Endothelial cell of umbilical vein (primary cell): ENCODE measurements around the gene KCNJ6. TPM values are rescaled to one million over a fixed set of nuclear protein-coding genes. Genes with fewer than 3 reads are reported as not detected.
"Not testable (repeated sequence)": the region's sequence is repeated elsewhere in the genome, so short reads cannot be mapped to it uniquely, and the experiment has no call there.

Source experiments
- BruUV-seq: library from RNA; stranded (reverse); fragments of 400-500 nt; replicated peaks from 2 replicates; lab custom pipeline; 2021; lab: Mats Ljungman, UMichigan
- CTCF ChIA-PET: fragments of 300-600, 350-600 bp; sonication (Branson Sonifier 250); formaldehyde crosslinking; loops from one replicate; lab custom pipeline; 2021; ENCODE audit warnings: antibody characterized with exemption, inconsistent platforms; lab: Charles Lee
- POLR2A ChIA-PET: fragments of 300-600, 350-600 bp; sonication (Branson Sonifier 250); formaldehyde crosslinking; loops from one replicate; lab custom pipeline; 2021; ENCODE audit warnings: antibody characterized with exemption, inconsistent platforms; lab: Charles Lee
- DNase-seq: peaks from one replicate; pipeline ENCODE4 v3.0.0-alpha.2; 2011; ENCODE audit warnings: low read depth, low spot score
- FAIRE-seq: peaks from 2 replicates; lab custom pipeline; 2011; peaks lifted over from hg19 to GRCh38; lab: Jason Lieb, UNC
- H2AFZ ChIP-seq: 2 replicates; pipeline ENCODE4 v1.6.0; 2012; ENCODE audit warnings: low read depth, low read length, control low read depth, inconsistent platforms
- H3K27ac ChIP-seq: 2 replicates; pipeline ENCODE4 v1.5.1; 2011; ENCODE audit warnings: low read depth, mild to moderate bottlenecking, control low read depth, low read length, moderate library complexity; ENCODE audit not compliant: insufficient read depth
- H3K27me3 ChIP-seq, 2 experiments: 2 replicates each; pipeline versions ENCODE4 v1.6.0 to v1.6.1; 2011; ENCODE audit warnings: low read length in 2 of 2, mixed read lengths in 1 of 2; ENCODE audit not compliant: control insufficient read depth in 2 of 2, insufficient read depth in 2 of 2
- H3K36me3 ChIP-seq, 2 experiments: 2 replicates in 1 of 2; 3 replicates in 1 of 2; pipeline ENCODE4 v1.5.1; 2011; ENCODE audit warnings: low read length in 2 of 2, mild to moderate bottlenecking in 1 of 2, moderate library complexity in 1 of 2; ENCODE audit not compliant: control insufficient read depth in 2 of 2, insufficient read depth in 2 of 2; ENCODE audit errors: extremely low read depth in 1 of 2
- H3K4me1 ChIP-seq: 3 replicates; pipeline ENCODE4 v1.5.1; 2011; ENCODE audit warnings: mild to moderate bottlenecking, low read length; ENCODE audit not compliant: control insufficient read depth, insufficient read depth; ENCODE audit errors: extremely low read depth
- H3K4me2 ChIP-seq: 2 replicates; pipeline ENCODE4 v1.6.1; 2011; ENCODE audit warnings: low read length, control low read depth, mixed read lengths; ENCODE audit not compliant: insufficient read depth
- H3K4me3 ChIP-seq, 3 experiments: fragments of 200-600 bp in 1 of 3; sonication (generic), shearing (Covaris generic) in 1 of 3; replicated peaks in 1 of 3; 2 replicates each; pipeline ENCODE4 v1.5.1; 2011 to 2016; ENCODE audit warnings: control low read depth in 3 of 3, low read length in 3 of 3, mild to moderate bottlenecking in 2 of 3, inconsistent platforms in 1 of 3, low read depth in 1 of 3, moderate library complexity in 1 of 3; ENCODE audit not compliant: insufficient read depth in 1 of 3
- H3K79me2 ChIP-seq: 2 replicates; pipeline ENCODE4 v1.6.0; 2012; ENCODE audit warnings: low read length, inconsistent platforms; ENCODE audit not compliant: control insufficient read depth, insufficient read depth
- H3K9ac ChIP-seq: replicated peaks from 2 replicates; pipeline ENCODE3; 2011; ENCODE audit warnings: low read length, control low read depth; ENCODE audit not compliant: insufficient read depth; ENCODE audit errors: extremely low read depth
- H3K9me1 ChIP-seq: replicated peaks from 3 replicates; pipeline ENCODE4 v1.6.0; 2011; ENCODE audit warnings: mild to moderate bottlenecking, low read length; ENCODE audit not compliant: control insufficient read depth, insufficient read depth; ENCODE audit errors: extremely low read depth
- H3K9me3 ChIP-seq: replicated peaks from 2 replicates; pipeline ENCODE4 v1.5.1; 2012; ENCODE audit warnings: low read length, inconsistent platforms; ENCODE audit not compliant: control insufficient read depth, insufficient read depth
- H4K20me1 ChIP-seq: replicated peaks from 2 replicates; pipeline ENCODE3; 2011; ENCODE audit warnings: mild to moderate bottlenecking, low read length; ENCODE audit not compliant: control insufficient read depth, insufficient read depth; ENCODE audit errors: extremely low read depth
- CTCF ChIP-seq, 2 donors: IDR thresholded peaks; 1 replicate in 1 of 2; 2 replicates in 1 of 2; pipeline ENCODE4 v1.5.1; 2011; ENCODE audit warnings: low read length in 2 of 2, mild to moderate bottlenecking in 2 of 2, moderate library complexity in 2 of 2, control low read depth in 1 of 2, inconsistent platforms in 1 of 2, low read depth in 1 of 2; ENCODE audit not compliant: insufficient read depth in 1 of 2; ENCODE audit errors: extremely low read depth in 1 of 2
- EZH2 ChIP-seq: IDR thresholded peaks from 2 replicates; pipeline ENCODE4 v1.6.1; 2012; ENCODE audit warnings: borderline replicate concordance, low read depth, mild to moderate bottlenecking, moderate library complexity, low read length, inconsistent platforms; ENCODE audit not compliant: severe bottlenecking
- FOS ChIP-seq: IDR thresholded peaks from 2 replicates; pipeline ENCODE4 v1.6.1; 2011; ENCODE audit warnings: mild to moderate bottlenecking, low read length, moderate library complexity, borderline replicate concordance; ENCODE audit not compliant: insufficient read depth
- GATA2 ChIP-seq: IDR thresholded peaks from 2 replicates; pipeline ENCODE4 v1.7.0; 2011; ENCODE audit warnings: low read depth, mild to moderate bottlenecking, moderate library complexity, mixed read lengths, low read length; ENCODE audit not compliant: insufficient read length, insufficient read depth
- JUN ChIP-seq: IDR thresholded peaks from 2 replicates; pipeline ENCODE4 v1.6.1; 2011; ENCODE audit warnings: borderline replicate concordance, low read depth; ENCODE audit not compliant: insufficient read length, insufficient read depth
- MAX ChIP-seq: IDR thresholded peaks from 2 replicates; pipeline ENCODE4 v1.6.1; 2011; ENCODE audit not compliant: insufficient read depth, insufficient read length
- MYC ChIP-seq: IDR thresholded peaks from one replicate; pipeline ENCODE4 v1.6.1; 2011; ENCODE audit warnings: mild to moderate bottlenecking, low read depth, low read length
- POLR2A ChIP-seq: IDR thresholded peaks from 2 replicates; pipeline ENCODE4 v1.6.1; 2012; ENCODE audit warnings: low read depth, mild to moderate bottlenecking, control low read depth, low read length
- POLR2AphosphoS5 ChIP-seq: IDR thresholded peaks from 2 replicates; pipeline ENCODE4 v1.6.1; 2012; ENCODE audit warnings: low read depth, mild to moderate bottlenecking, control low read depth, low read length, moderate library complexity; ENCODE audit not compliant: insufficient read depth
- dilution Hi-C: fragments of 300-500 bp; cut with MboI; formaldehyde crosslinking; loops from one replicate; pipeline ENCODE4 v1.15.0; 2019; ENCODE audit warnings: low sequenced_read_pairs; ENCODE audit not compliant: extremely low pct_ligation_motif_present
- intact Hi-C: fragments of 100-400 bp; cut with micrococcal nuclease; formaldehyde crosslinking; loops from one replicate; pipeline ENCODE4 v1.10.0; 2022
- polyA plus RNA-seq, 4 experiments: library from polyadenylated mRNA; depleted of rRNA in 3 of 4; stranded (reverse) in 3 of 4; unstranded in 1 of 4; fragments of >200 nt; gene quantifications; 2 replicates each; pipeline versions ENCODE4 v1.2.1 to v1.2.3, GENCODE V29; 2011 to 2012; ENCODE audit warnings: missing spikeins in 1 of 4
- total RNA-seq: library from RNA; stranded (reverse); gene quantifications from 2 replicates; pipeline ENCODE4 v1.2.3, GENCODE V29; 2021

Gene KCNJ6
- total and polyA plus RNA-seq, 2 donors (not counting 3 experiments of a cell fraction or from before 2014, with no cell fraction given) = not detected

- Histone ChIP-seq H3K4me2 (no peak overlapping the region), H4K20me1 (no peaks in the 10 kb centered on the region), H3K9me3 (no peaks in the 10 kb centered on the region), H3K27ac (no peak overlapping the region), H3K9ac (no peak overlapping the region), H3K4me1 (peaks cover 13% of the 10 kb centered on the region), H3K9me1 (no peaks in the 10 kb centered on the region), H3K36me3 (no peaks in the 10 kb centered on the region), H3K4me3 (no peak overlapping the region), H2AFZ (no peak overlapping the region), H3K27me3 (no peaks in the 10 kb centered on the region), H3K79me2 (no peaks in the 10 kb centered on the region)
- TF ChIP-seq GATA2 (no peak), CTCF (IDR thresholded peaks at IDR 0.05; ENCODE audit: extremely low read depth in 1 of 2, insufficient read depth in 1 of 2, low read depth in 1 of 2, low read length in 2 of 2) (no peak), FOS (no peak), POLR2AphosphoS5 (no peak), EZH2 (no peak), JUN (no peak), MYC (no peak), MAX (no peak), POLR2A (no peak)
- dilution Hi-C loops = no loop called here
- no TSS peak for BruUV-seq
- ChIA-PET CTCF (interaction anchor here (1.1 kb wide), 1 partner anchor 44 kb away, joined by 3 read pairs; no protein-coding TSS in a partner anchor), POLR2A (no interaction called here)
- intact Hi-C loops = no loop called here
- no peak for DNase-seq
- no peak for FAIRE-seq
These were observed 337.7 kb downstream of the KCNJ6 start for GRCh38 chr21:37578471-37579126.

- dilution Hi-C loops, H3K27me3 ChIP-seq, H3K79me2 ChIP-seq, H3K36me3 ChIP-seq, H3K9me1 ChIP-seq, DNase-seq, H2AFZ ChIP-seq, H3K9me3 ChIP-seq, FAIRE-seq, POLR2A ChIA-PET, intact Hi-C loops, H3K9ac ChIP-seq, BruUV-seq, H3K4me2 ChIP-seq, H3K27ac ChIP-seq, H3K4me1 ChIP-seq, H4K20me1 ChIP-seq, H3K4me3 ChIP-seq: not testable (repeated sequence)
- CTCF ChIA-PET = interaction anchor here (1.1 kb wide), 1 partner anchor 13 kb away, joined by 4 read pairs; no protein-coding TSS in a partner anchor
These were observed 339.3 kb downstream of the KCNJ6 start for GRCh38 chr21:37576929-37577328.
